Neuronal stem cell (in vitro differentiated cells): ENCODE data around the gene AADACL4.
A peak's percentile ranks its signal among the peaks of the same experiment; 100 is the strongest.

Experiments used
- DNase-seq: peaks from one replicate; pipeline ENCODE4 v3.0.0-alpha.2; 2013; ENCODE audit warnings: low spot score
- H2AFZ ChIP-seq: one replicate; pipeline ENCODE4 v1.6.1; 2013; ENCODE audit warnings: mild to moderate bottlenecking, low read length, inconsistent platforms
- H2AK5ac ChIP-seq: 2 replicates; pipeline ENCODE4 v1.6.1; 2013; ENCODE audit warnings: low read depth, mild to moderate bottlenecking, inconsistent platforms, low read length, moderate library complexity, mixed read lengths
- H2BK120ac ChIP-seq: 2 replicates; pipeline ENCODE4 v1.6.1; 2013; ENCODE audit warnings: low read depth, mild to moderate bottlenecking, inconsistent platforms, low read length, moderate library complexity, mixed read lengths
- H2BK12ac ChIP-seq: one replicate; pipeline ENCODE4 v1.6.1; 2013; ENCODE audit warnings: low read length, inconsistent platforms
- H2BK15ac ChIP-seq: 2 replicates; pipeline ENCODE4 v1.6.1; 2013; ENCODE audit warnings: mild to moderate bottlenecking, low read length, inconsistent platforms, mixed read lengths
- H2BK5ac ChIP-seq: one replicate; pipeline ENCODE4 v1.6.1; 2013; ENCODE audit warnings: inconsistent platforms, mild to moderate bottlenecking, low read length, moderate library complexity
- H3K14ac ChIP-seq: one replicate; pipeline ENCODE4 v1.6.1; 2013; ENCODE audit warnings: low read length, inconsistent platforms
- H3K18ac ChIP-seq: 2 replicates; pipeline ENCODE4 v1.6.1; 2013; ENCODE audit warnings: low read length, inconsistent platforms
- H3K23ac ChIP-seq: 2 replicates; pipeline ENCODE4 v1.6.1; 2013; ENCODE audit warnings: low read depth, mild to moderate bottlenecking, mixed read lengths, low read length, inconsistent platforms; ENCODE audit not compliant: poor library complexity
- H3K27ac ChIP-seq: replicated peaks from 3 replicates; pipeline ENCODE4 v1.5.1; 2013; ENCODE audit warnings: low read length, inconsistent platforms
- H3K27me3 ChIP-seq, 3 experiments: 2 replicates each; pipeline ENCODE4 v1.6.1; 2013; ENCODE audit warnings: low read length in 3 of 3, mild to moderate bottlenecking in 2 of 3, inconsistent platforms in 1 of 3, low read depth in 1 of 3, mixed read lengths in 1 of 3, moderate library complexity in 1 of 3; ENCODE audit not compliant: control insufficient read depth in 3 of 3, insufficient read depth in 3 of 3
- H3K36me3 ChIP-seq, 2 donors: replicated peaks in 1 of 2; 2 replicates each; pipeline ENCODE4 v1.6.1; 2013; ENCODE audit warnings: low read length in 2 of 2; ENCODE audit not compliant: control insufficient read depth in 2 of 2, insufficient read depth in 2 of 2
- H3K4ac ChIP-seq: 2 replicates; pipeline ENCODE4 v1.6.1; 2013; ENCODE audit warnings: inconsistent platforms, mild to moderate bottlenecking, low read length, moderate library complexity
- H3K4me1 ChIP-seq, 2 donors: 1 replicate in 1 of 2; 2 replicates in 1 of 2; pipeline ENCODE4 v1.6.1; 2013; ENCODE audit warnings: low read length in 2 of 2, low read depth in 1 of 2; ENCODE audit not compliant: control insufficient read depth in 2 of 2, insufficient read depth in 1 of 2
- H3K4me2 ChIP-seq: one replicate; pipeline ENCODE4 v1.6.1; 2013; ENCODE audit warnings: mild to moderate bottlenecking, low read length, inconsistent platforms; ENCODE audit not compliant: insufficient read depth, poor library complexity, severe bottlenecking
- H3K4me3 ChIP-seq, 2 donors: 2 replicates each; pipeline ENCODE4 v1.5.1; 2013; ENCODE audit warnings: low read length in 2 of 2, mild to moderate bottlenecking in 2 of 2, inconsistent platforms in 1 of 2, moderate library complexity in 1 of 2
- H3K79me1 ChIP-seq: one replicate; pipeline ENCODE4 v1.6.1; 2013; ENCODE audit warnings: low read depth, mild to moderate bottlenecking, inconsistent platforms, low read length, moderate library complexity
- H3K9ac ChIP-seq: one replicate; pipeline ENCODE4 v1.6.1; 2013; ENCODE audit warnings: mild to moderate bottlenecking, low read depth, low read length, inconsistent platforms; ENCODE audit not compliant: poor library complexity
- H3K9me3 ChIP-seq, 2 donors: replicated peaks in 1 of 2; 2 replicates each; pipeline versions ENCODE3 to v1.6.1; 2013; ENCODE audit warnings: low read length in 2 of 2, mild to moderate bottlenecking in 2 of 2, inconsistent platforms in 1 of 2, low read depth in 1 of 2, mixed read lengths in 1 of 2, moderate library complexity in 1 of 2; ENCODE audit not compliant: control insufficient read depth in 2 of 2, insufficient read depth in 1 of 2
- H4K8ac ChIP-seq: one replicate; pipeline ENCODE4 v1.6.1; 2013; ENCODE audit warnings: low read depth, mild to moderate bottlenecking, inconsistent platforms, low read length, moderate library complexity
- H4K91ac ChIP-seq: one replicate; pipeline ENCODE4 v1.6.1; 2013; ENCODE audit warnings: low read length, low read depth, mild to moderate bottlenecking, inconsistent platforms; ENCODE audit not compliant: poor library complexity
- WGBS, 2 donors: extraction: QIAGEN DNeasy Blood & Tissue Kit; methylation state at CpG; one replicate each; pipeline ENCODE4 v1.1.7; 2013; ENCODE audit warnings: missing lambda C conversion rate in 2 of 2, mixed read lengths in 1 of 2; ENCODE audit not compliant: insufficient read length in 2 of 2, insufficient replicate concordance in 1 of 2; ENCODE audit errors: extremely low coverage in 2 of 2; 5-methylcytosine and 5-hydroxymethylcytosine counted together

The AADACL4 gene

DNA sequence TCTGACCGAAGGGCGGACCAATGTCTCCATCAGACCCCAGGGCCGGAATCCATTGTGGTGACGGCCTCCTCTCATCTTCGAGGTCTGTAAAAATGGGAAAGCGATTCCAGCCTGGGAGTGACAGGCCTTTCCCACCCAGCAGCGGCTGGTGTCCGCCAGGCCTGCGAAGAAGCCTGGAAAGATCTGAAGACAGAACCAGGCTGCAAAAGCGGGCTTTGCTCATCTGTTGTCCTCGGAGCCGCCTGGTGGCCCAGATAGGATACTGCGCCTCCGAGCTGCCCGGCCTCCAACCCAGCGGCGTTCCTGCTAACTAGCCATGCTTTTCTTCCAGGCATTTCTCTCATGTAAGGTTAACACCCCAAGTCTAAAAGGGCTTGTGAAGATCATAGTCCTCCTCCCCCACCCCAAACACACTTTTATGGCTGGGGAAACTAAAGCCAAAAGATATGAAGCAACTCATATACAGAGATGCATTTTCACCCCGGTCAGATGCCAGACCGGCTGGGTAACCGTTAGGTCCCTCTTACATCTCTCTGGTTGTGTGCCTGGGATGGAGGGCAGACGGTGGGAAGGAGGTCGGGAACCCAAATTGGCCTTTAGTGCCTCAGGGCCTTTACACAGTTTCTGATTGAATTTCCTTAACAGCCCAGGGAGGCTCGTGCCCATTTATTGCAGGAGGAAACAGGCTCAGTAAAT is 23.9 kb upstream of the AADACL4 start:
- peaks cover 20 to 21% of the 10 kb centered on the region in 2 donors for H3K4me1 ChIP-seq
- H3K14ac ChIP-seq = no peak overlapping the region
- H3K18ac ChIP-seq = peak overlapping the region; percentile 38
- H3K9ac ChIP-seq = no peak overlapping the region
- no peak overlapping the region for H2AK5ac ChIP-seq
- H3K4ac ChIP-seq = no peak overlapping the region
- WGBS, 2 donors = no CpG with 5 or more reads among the region's 23 CpGs
- no peak overlapping the region for H3K23ac ChIP-seq
- peak overlapping the region; percentile 90 for H3K4me2 ChIP-seq
- H3K36me3 ChIP-seq = no peaks in the 10 kb centered on the region
- no peak overlapping the region for H2BK120ac ChIP-seq
- DNase-seq = peak; percentile 80
- no peak overlapping the region for H4K8ac ChIP-seq
- H3K79me1 ChIP-seq = no peaks in the 10 kb centered on the region
- H4K91ac ChIP-seq = no peak overlapping the region
- H3K9me3 ChIP-seq = no peaks in the 10 kb centered on the region
- no peak overlapping the region for H2BK15ac ChIP-seq
- H2BK5ac ChIP-seq = no peak overlapping the region
- H3K27ac ChIP-seq = no peak overlapping the region
- H2AFZ ChIP-seq = peak overlapping the region; percentile 97
- H3K4me3 ChIP-seq = peak overlapping the region in 1 of 2 donors; percentile 65
- peaks cover 0 to 52% (median 10%) of the 10 kb centered on the region in 3 experiments for H3K27me3 ChIP-seq
- no peak overlapping the region for H2BK12ac ChIP-seq

DNA sequence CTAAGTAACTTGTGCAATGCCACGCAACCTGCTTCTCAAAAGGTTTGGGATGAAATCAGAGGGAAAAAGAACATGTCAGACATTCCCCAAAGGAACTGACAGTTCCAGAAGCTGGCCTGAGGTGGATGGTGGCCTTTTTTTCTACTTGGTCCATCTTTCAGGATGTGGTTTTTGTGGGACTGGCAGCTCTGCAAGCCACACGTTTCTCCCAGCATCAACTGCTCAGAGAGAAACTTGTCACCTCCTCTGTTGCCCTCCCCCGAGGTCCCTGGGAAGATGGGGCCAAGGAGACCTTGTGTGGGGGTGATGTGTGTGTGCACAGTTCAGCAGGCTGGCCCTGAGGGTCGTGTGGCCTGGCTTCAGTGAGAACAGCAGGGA is 23.4 kb upstream of the AADACL4 start:
- no peak overlapping the region for H2BK12ac ChIP-seq
- no peak overlapping the region for H4K91ac ChIP-seq
- no peak overlapping the region for H3K27ac ChIP-seq
- no peaks in the 10 kb centered on the region for H3K36me3 ChIP-seq
- no peak overlapping the region for H3K23ac ChIP-seq
- H2BK120ac ChIP-seq = no peak overlapping the region
- H3K4me1 ChIP-seq = peaks cover 17 to 18% of the 10 kb centered on the region in 2 donors
- H3K4me2 ChIP-seq = no peak overlapping the region
- no peak overlapping the region for H3K9ac ChIP-seq
- H3K79me1 ChIP-seq = no peaks in the 10 kb centered on the region
- H3K4ac ChIP-seq = no peak overlapping the region
- no peaks in the 10 kb centered on the region for H3K9me3 ChIP-seq
- peaks cover 0 to 46% (median 10%) of the 10 kb centered on the region in 3 experiments for H3K27me3 ChIP-seq
- no peak overlapping the region for H2AFZ ChIP-seq
- no peak overlapping the region for H2AK5ac ChIP-seq
- no peak overlapping the region for H4K8ac ChIP-seq
- WGBS, 2 donors = no CpG with 5 or more reads among the region's 4 CpGs
- H3K4me3 ChIP-seq = no peak overlapping the region
- no peak overlapping the region for H2BK15ac ChIP-seq
- H3K18ac ChIP-seq = no peak overlapping the region
- H3K14ac ChIP-seq = no peak overlapping the region
- no peak for DNase-seq
- no peak overlapping the region for H2BK5ac ChIP-seq

DNA sequence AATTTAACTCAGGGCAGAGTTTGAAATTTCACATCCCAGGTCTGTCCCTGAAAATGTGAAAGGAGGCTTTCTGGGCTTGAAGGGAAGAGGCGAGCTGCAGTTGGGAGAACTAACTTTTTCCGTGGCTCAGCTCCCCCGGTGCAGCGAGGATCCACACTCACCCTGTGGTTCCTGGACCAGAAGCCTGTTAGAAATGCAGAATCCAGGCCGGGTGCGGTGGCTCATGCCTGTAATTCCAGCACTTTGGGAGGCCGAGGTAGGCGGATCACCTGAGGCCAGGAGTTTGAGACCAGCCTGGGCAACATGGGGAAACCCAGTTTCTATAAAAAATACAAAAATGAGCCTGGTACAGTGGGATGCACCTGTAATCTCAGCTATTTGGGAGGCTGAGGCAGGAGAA is 23.0 kb upstream of the AADACL4 start:
- Histone ChIP-seq H4K91ac (no peak overlapping the region), H3K23ac (no peak overlapping the region), H3K36me3 (no peaks in the 10 kb centered on the region), H3K4ac (no peak overlapping the region), H3K4me3 (no peak overlapping the region), H2AFZ (no peak overlapping the region), H2AK5ac (no peak overlapping the region), H3K4me2 (no peak overlapping the region), H3K4me1 (peaks cover 13% of the 10 kb centered on the region in 2 donors), H2BK5ac (no peak overlapping the region), H3K27ac (no peak overlapping the region), H3K79me1 (no peaks in the 10 kb centered on the region), H3K9me3 (no peaks in the 10 kb centered on the region), H3K9ac (no peak overlapping the region), H2BK12ac (no peak overlapping the region), H3K14ac (no peak overlapping the region), H2BK120ac (no peak overlapping the region), H2BK15ac (no peak overlapping the region), H3K18ac (no peak overlapping the region), H3K27me3 (peaks cover 0 to 42% (median 10%) of the 10 kb centered on the region in 3 experiments), H4K8ac (no peak overlapping the region)
- no peak for DNase-seq
- no CpG with 5 or more reads among the region's 8 CpGs for WGBS, 2 donors

DNA sequence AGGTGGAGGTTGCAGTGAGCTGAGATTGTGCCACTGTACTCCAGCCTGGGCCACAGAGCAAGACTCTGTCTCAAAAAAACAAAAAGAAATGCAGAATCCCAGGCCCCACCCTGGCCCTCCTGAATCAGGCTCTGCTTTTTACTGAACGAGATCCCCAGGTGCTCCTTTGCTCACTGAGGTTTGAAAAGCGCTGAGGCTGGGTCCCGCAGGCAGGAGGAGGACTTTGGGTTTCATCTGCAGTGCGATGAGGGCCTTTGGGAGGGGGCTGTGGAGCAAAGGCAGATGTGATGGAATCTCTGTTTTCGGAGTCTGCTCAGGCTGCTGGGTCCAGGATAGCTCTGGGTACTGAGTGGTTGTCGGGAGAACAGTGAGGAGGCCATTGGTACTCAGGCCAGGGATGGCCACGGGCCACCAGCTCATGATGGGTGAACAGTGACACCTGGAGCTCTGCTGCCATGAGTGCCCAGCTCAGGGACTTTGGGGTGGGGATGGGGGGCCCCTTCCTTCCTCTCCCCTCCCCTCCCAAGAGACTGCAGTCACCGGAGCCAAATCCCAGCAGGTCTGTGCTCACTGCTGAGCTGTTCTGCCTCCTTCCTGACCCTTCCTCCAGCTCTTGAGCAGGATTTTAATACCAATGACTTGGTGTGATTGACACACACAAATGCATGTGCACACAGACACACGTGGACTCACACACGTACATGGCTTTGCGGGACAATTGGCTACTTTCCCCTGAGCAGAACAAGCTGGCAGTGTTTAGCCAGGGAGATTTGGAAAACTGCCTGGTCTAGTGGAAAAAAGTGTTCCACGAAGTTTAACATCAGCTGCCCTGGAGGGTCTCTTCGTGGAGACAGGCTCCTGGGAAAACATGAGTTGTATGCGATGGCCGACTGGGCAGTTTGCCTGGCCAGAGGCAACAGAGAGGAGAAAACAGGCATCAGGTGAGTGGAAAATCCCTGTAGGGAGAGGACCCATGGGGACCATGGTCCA is 22.2 kb upstream of the AADACL4 start:
- no peak overlapping the region for H3K23ac ChIP-seq
- no peak overlapping the region for H3K14ac ChIP-seq
- H2AK5ac ChIP-seq = no peak overlapping the region
- no peak overlapping the region for H3K4me3 ChIP-seq
- H3K9me3 ChIP-seq = no peaks in the 10 kb centered on the region
- no peak overlapping the region for H2BK12ac ChIP-seq
- no peak overlapping the region for H3K4ac ChIP-seq
- H2BK15ac ChIP-seq = no peak overlapping the region
- no peak overlapping the region for H3K4me2 ChIP-seq
- no peak overlapping the region for H3K9ac ChIP-seq
- H2BK120ac ChIP-seq = no peak overlapping the region
- no peak overlapping the region for H2BK5ac ChIP-seq
- H3K27ac ChIP-seq = no peak overlapping the region
- no peaks in the 10 kb centered on the region for H3K36me3 ChIP-seq
- no peak for DNase-seq
- no CpG with 5 or more reads among the region's 15 CpGs for WGBS, 2 donors
- H4K91ac ChIP-seq = no peak overlapping the region
- H3K18ac ChIP-seq = no peak overlapping the region
- H2AFZ ChIP-seq = no peak overlapping the region
- peaks cover 0 to 35% (median 10%) of the 10 kb centered on the region in 3 experiments for H3K27me3 ChIP-seq
- peaks cover 7% of the 10 kb centered on the region in 2 donors for H3K4me1 ChIP-seq
- no peaks in the 10 kb centered on the region for H3K79me1 ChIP-seq
- H4K8ac ChIP-seq = no peak overlapping the region
